SK-N-MC (cell line): ENCODE results near the gene NBPF11.

ENCODE experiments used
- EZH2 ChIP-seq: fragments of 200-600 bp; sonication (generic); IDR thresholded peaks from one replicate; pipeline ENCODE4 v1.6.1; 2017; ENCODE audit warnings: antibody characterized with exemption
- FOXP2 ChIP-seq: optimal IDR thresholded peaks from 2 replicates; pipeline ENCODE3; 2011; ENCODE audit warnings: mild to moderate bottlenecking, moderate library complexity; ENCODE audit not compliant: insufficient read depth; ENCODE audit errors: extremely low read length, control extremely low read depth
- POLR2AphosphoS5 ChIP-seq: IDR thresholded peaks from 2 replicates; pipeline ENCODE4 v1.6.1; 2012; ENCODE audit warnings: mild to moderate bottlenecking, low read depth, low read length, borderline replicate concordance

GRCh38 chr1:148158341-148159003, 6.4 kb upstream of the NBPF11 start:
- TF ChIP-seq POLR2AphosphoS5 (no peak), EZH2 (no peak), FOXP2 (no peak)
